Lung (tissue), 12 donors: ENCODE results near the gene PLCB2. TPM values are rescaled to one million over a fixed set of nuclear protein-coding genes. Genes with fewer than 3 reads are reported as not detected.
A peak's percentile ranks its signal among the peaks of the same experiment; 100 is the strongest.

ENCODE experiments used
- ATAC-seq: fragments of 200-7000 bp; cut with Tn5 transposase; one replicate; pipeline ENCODE4 v1.9.1; 2020; ENCODE audit warnings: moderate number of reproducible peaks; ENCODE audit not compliant: insufficient read depth, low FRiP score
- DNase-seq, 3 donors: peaks; one replicate each; pipeline ENCODE4 v3.0.0-alpha.2; 2013 to 2017
- H3K27ac ChIP-seq, 2 donors: one replicate each; pipeline ENCODE4 v1.5.1; 2013; ENCODE audit warnings: mild to moderate bottlenecking in 2 of 2, moderate library complexity in 2 of 2, control low read depth in 1 of 2, inconsistent platforms in 1 of 2, low read depth in 1 of 2, low read length in 1 of 2
- H3K27me3 ChIP-seq, 3 donors: one replicate each; pipeline ENCODE4 v1.5.1; 2013; ENCODE audit warnings: low read length in 2 of 3; ENCODE audit not compliant: control insufficient read depth in 3 of 3, insufficient read depth in 3 of 3
- H3K36me3 ChIP-seq, 4 donors: one replicate each; pipeline ENCODE4 v1.5.1; 2013; ENCODE audit warnings: low read length in 4 of 4, mild to moderate bottlenecking in 1 of 4, moderate library complexity in 1 of 4; ENCODE audit not compliant: control insufficient read depth in 4 of 4, insufficient read depth in 4 of 4
- H3K4me1 ChIP-seq, 5 donors: one replicate each; pipeline ENCODE4 v1.5.1; 2013; ENCODE audit warnings: low read length in 5 of 5, mild to moderate bottlenecking in 2 of 5, moderate library complexity in 1 of 5; ENCODE audit not compliant: control insufficient read depth in 5 of 5, insufficient read depth in 5 of 5
- H3K4me3 ChIP-seq: one replicate; pipeline ENCODE4 v1.5.1; 2013; ENCODE audit warnings: mild to moderate bottlenecking, control low read depth, moderate library complexity
- H3K9ac ChIP-seq, 2 donors: one replicate each; pipeline ENCODE4 v1.5.1; 2013; ENCODE audit warnings: low read length in 2 of 2, control low read depth in 1 of 2; ENCODE audit not compliant: insufficient read depth in 1 of 2
- H3K9me3 ChIP-seq, 4 donors: one replicate each; pipeline ENCODE4 v1.5.1; 2013; ENCODE audit warnings: low read length in 3 of 4, mild to moderate bottlenecking in 1 of 4, moderate library complexity in 1 of 4; ENCODE audit not compliant: control insufficient read depth in 4 of 4, insufficient read depth in 3 of 4
- CTCF ChIP-seq: IDR thresholded peaks from 2 replicates; pipeline ENCODE4 v1.5.1; 2012; ENCODE audit warnings: mild to moderate bottlenecking; ENCODE audit errors: control extremely low read depth, extremely low read depth
- WGBS, 2 donors: extraction: QIAGEN DNeasy Blood & Tissue Kit; methylation state at CpG; one replicate each; pipeline ENCODE4 v1.1.7; 2013; 5-methylcytosine and 5-hydroxymethylcytosine counted together
- polyA plus RNA-seq, 2 donors: library from polyadenylated mRNA; stranded (reverse); fragments of 200-250 nt; gene quantifications; one replicate each; pipeline ENCODE4 v1.2.1, GENCODE V29; 2013
- total RNA-seq, 2 donors: library from RNA; depleted of rRNA in 1 of 2; stranded (reverse); fragments of >200 nt in 1 of 2; gene quantifications; one replicate each; pipeline ENCODE4 v1.2.1, GENCODE V29; 2014 to 2021
- donor health status: control.
- donor health status: control.
- donor health status: Bipolar disorder and iron deficiency.
- donor health status: healthy.
- donor health status: DM: yes; HTN: yes; CAD: no.

PLCB2 gene
- total and polyA plus RNA-seq, 4 donors: 17.9 to 76.7 (median 51.2) TPM

GRCh38 chr15:40267670-40268069 lies 40.1 kb downstream of the PLCB2 start:
- H3K9me3 ChIP-seq: peaks cover 0 to 1% (median 0%) of the 10 kb centered on the region in 4 donors
- ATAC-seq: no peak
- no peak overlapping the region for H3K4me3 ChIP-seq
- 88 to 90% methylated on average over 4 of the region's 4 CpGs for whole genome bisulfite sequencing, 2 donors
- no peaks in the 10 kb centered on the region for H3K27me3 ChIP-seq
- H3K36me3 ChIP-seq: peaks cover 0 to 2% (median 0%) of the 10 kb centered on the region in 4 donors
- no peak overlapping the region for H3K9ac ChIP-seq
- DNase-seq: no peak
- H3K4me1 ChIP-seq: peaks cover 0 to 2% (median 0%) of the 10 kb centered on the region in 5 donors
- no peak overlapping the region for H3K27ac ChIP-seq
- TF ChIP-seq CTCF: no peak

- no peak overlapping the region for H3K4me3 ChIP-seq
- peaks cover 0 to 2% (median 0%) of the 10 kb centered on the region in 5 donors for H3K4me1 ChIP-seq
- no peaks in the 10 kb centered on the region for H3K27me3 ChIP-seq
- ATAC-seq (peak; percentile 49), DNase-seq (no peak)
- H3K9me3 ChIP-seq: peaks cover 0 to 1% (median 0%) of the 10 kb centered on the region in 4 donors
- no peak for TF ChIP-seq CTCF
- H3K27ac ChIP-seq: peak overlapping the region in 1 of 2 donors; percentile 52
- no peak overlapping the region for H3K9ac ChIP-seq
- no peaks in the 10 kb centered on the region for H3K36me3 ChIP-seq
- WGBS, 2 donors: 49 to 56% methylated on average over 7 of the region's 7 CpGs
These were observed 40.9 kb downstream of the PLCB2 start for GRCh38 chr15:40266828-40267304.

- Histone ChIP-seq H3K4me3 (no peak overlapping the region), H3K4me1 (peaks cover 0 to 2% (median 0%) of the 10 kb centered on the region in 5 donors), H3K27ac (no peak overlapping the region), H3K9ac (no peak overlapping the region), H3K36me3 (no peaks in the 10 kb centered on the region), H3K27me3 (no peaks in the 10 kb centered on the region), H3K9me3 (peaks cover 0 to 1% (median 0%) of the 10 kb centered on the region in 4 donors)
- WGBS, 2 donors: 96% methylated on average over 20 of the region's 20 CpGs
- DNase-seq: no peak
- no peak for TF ChIP-seq CTCF
- ATAC-seq: no peak
These were observed 41.9 kb downstream of the PLCB2 start for GRCh38 chr15:40265875-40266274.

- Histone ChIP-seq H3K4me1 (peaks cover 0 to 2% (median 0%) of the 10 kb centered on the region in 5 donors), H3K27ac (no peak overlapping the region), H3K4me3 (no peak overlapping the region), H3K36me3 (no peaks in the 10 kb centered on the region), H3K9ac (no peak overlapping the region), H3K9me3 (peaks cover 0 to 1% (median 0%) of the 10 kb centered on the region in 4 donors), H3K27me3 (no peaks in the 10 kb centered on the region)
- no peak for TF ChIP-seq CTCF
- 89 to 96% methylated on average over 10 of the region's 10 CpGs for WGBS, 2 donors
- DNase-seq (no peak), ATAC-seq (no peak)
These were observed 42.4 kb downstream of the PLCB2 start for GRCh38 chr15:40265355-40265754.
